PFSK-1 (cell line): ENCODE data around the gene GINS1.

Experiments used
- FOXP2 ChIP-seq: optimal IDR thresholded peaks from 2 replicates; pipeline ENCODE3; 2011; ENCODE audit warnings: borderline replicate concordance, control low read depth, inconsistent platforms; ENCODE audit not compliant: insufficient read depth; ENCODE audit errors: extremely low read length, extremely low read depth
- POLR2AphosphoS5 ChIP-seq: IDR thresholded peaks from 2 replicates; pipeline ENCODE4 v1.6.1; 2012; ENCODE audit warnings: low read depth, mild to moderate bottlenecking, control low read depth, low read length, moderate library complexity
- REST ChIP-seq, 2 experiments: IDR thresholded peaks; 2 replicates each; pipeline versions ENCODE4 v1.6.1 to v1.8.0; 2011 to 2012; ENCODE audit warnings: low read depth in 2 of 2, low read length in 2 of 2, control low read depth in 1 of 2, inconsistent platforms in 1 of 2, mild to moderate bottlenecking in 1 of 2, moderate library complexity in 1 of 2; ENCODE audit not compliant: insufficient read depth in 1 of 2
- TAF1 ChIP-seq: IDR thresholded peaks from 2 replicates; pipeline ENCODE4 v1.6.1; 2012; ENCODE audit warnings: low read length, control low read depth, borderline replicate concordance; ENCODE audit not compliant: insufficient read depth

GRCh38 chr20:25422032-25422431, 14.6 kb downstream of the GINS1 start:
- TF ChIP-seq FOXP2 = no peak
- no peak for TF ChIP-seq POLR2AphosphoS5
- no peak for TF ChIP-seq REST (IDR thresholded peaks at IDR 0.05; ENCODE audit: insufficient read depth in 1 of 2, low read depth in 2 of 2, low read length in 2 of 2)
- no peak for TF ChIP-seq TAF1
